H1 (cell line): ENCODE results near the gene LIF. TPM values are rescaled to one million over a fixed set of nuclear protein-coding genes. Genes with fewer than 3 reads are reported as not detected.

Experiments
- ATF2 ChIP-seq: IDR thresholded peaks from 2 replicates; pipeline ENCODE4 v1.6.1; 2012; ENCODE audit warnings: low read length, inconsistent platforms
- BACH1 ChIP-seq: IDR thresholded peaks from 2 replicates; pipeline ENCODE4 v1.6.1; 2012; ENCODE audit warnings: low read length, improper control_type of control experiment
- BRCA1 ChIP-seq: IDR thresholded peaks from 2 replicates; pipeline ENCODE4 v1.6.1; 2012; ENCODE audit warnings: low read depth, low read length, improper control_type of control experiment
- CBX5 ChIP-seq: fragments of 300-800, 300-1000 bp; sonication (generic); IDR thresholded peaks from 2 replicates; pipeline ENCODE4 v1.7.1; 2016; ENCODE audit warnings: antibody characterized with exemption, low read length, low read depth
- CBX8 ChIP-seq: fragments of 300-800, 300-1000 bp; sonication (generic); IDR thresholded peaks from 2 replicates; pipeline ENCODE4 v1.7.1; 2016; ENCODE audit warnings: low read depth, low read length, borderline replicate concordance
- CEBPB ChIP-seq: IDR thresholded peaks from 2 replicates; pipeline ENCODE4 v1.6.1; 2012; ENCODE audit warnings: low read depth, low read length
- CHD2 ChIP-seq: IDR thresholded peaks from 2 replicates; pipeline ENCODE4 v1.6.1; 2012; ENCODE audit warnings: low read length, improper control_type of control experiment
- CREB1 ChIP-seq: IDR thresholded peaks from 2 replicates; pipeline ENCODE4 v1.6.1; 2012; ENCODE audit warnings: inconsistent platforms
- CTBP2 ChIP-seq: IDR thresholded peaks from 2 replicates; pipeline ENCODE4 v1.7.0; 2011; ENCODE audit warnings: borderline replicate concordance, mild to moderate bottlenecking, moderate library complexity, mixed read lengths, low read length; ENCODE audit not compliant: insufficient read depth, insufficient read length
- GABPA ChIP-seq: IDR thresholded peaks from 2 replicates; pipeline ENCODE4 v1.6.1; 2011; ENCODE audit warnings: mild to moderate bottlenecking, low read length, moderate library complexity, borderline replicate concordance; ENCODE audit not compliant: insufficient read depth
- HDAC2 ChIP-seq, 2 experiments: fragments of 300-600 bp in 1 of 2; sonication (generic) in 1 of 2; IDR thresholded peaks; 2 replicates each; pipeline ENCODE4 v1.6.1; 2011 to 2012; ENCODE audit warnings: low read depth in 2 of 2, low read length in 2 of 2, mild to moderate bottlenecking in 2 of 2, moderate library complexity in 2 of 2, borderline replicate concordance in 1 of 2, inconsistent platforms in 1 of 2
- JUN ChIP-seq: IDR thresholded peaks from 2 replicates; pipeline ENCODE4 v1.6.1; 2011; ENCODE audit warnings: low read depth, mild to moderate bottlenecking, improper control_type of control experiment, low read length
- JUND ChIP-seq: IDR thresholded peaks from 2 replicates; pipeline ENCODE4 v1.6.1; 2011; ENCODE audit warnings: mild to moderate bottlenecking, improper control_type of control experiment, low read length
- KDM5A ChIP-seq: fragments of 200-600 bp; IDR thresholded peaks from 2 replicates; pipeline ENCODE4 v1.7.1; 2012; ENCODE audit warnings: mild to moderate bottlenecking, low read length, inconsistent platforms, mixed read lengths
- MAFK ChIP-seq: IDR thresholded peaks from 2 replicates; pipeline ENCODE4 v1.6.1; 2012; ENCODE audit warnings: low read depth, mild to moderate bottlenecking, improper control_type of control experiment, low read length
- MAX ChIP-seq: IDR thresholded peaks from 2 replicates; pipeline ENCODE4 v1.6.1; 2012; ENCODE audit warnings: inconsistent platforms
- POLR2AphosphoS5 ChIP-seq: IDR thresholded peaks from 2 replicates; pipeline ENCODE4 v1.6.1; 2011; ENCODE audit warnings: low read depth, low read length
- RFX5 ChIP-seq: IDR thresholded peaks from 2 replicates; pipeline ENCODE4 v1.6.1; 2011; ENCODE audit warnings: low read depth, low read length, improper control_type of control experiment, borderline replicate concordance
- SAP30 ChIP-seq: fragments of 300-600 bp; sonication (generic); IDR thresholded peaks from 2 replicates; pipeline ENCODE4 v1.7.1; 2012; ENCODE audit warnings: low read length, moderate library complexity, mild to moderate bottlenecking, inconsistent platforms; ENCODE audit not compliant: insufficient read depth, insufficient replicate concordance
- SUZ12 ChIP-seq: fragments of 200-600 bp; sonication (generic); IDR thresholded peaks from 2 replicates; pipeline ENCODE4 v1.6.1; 2012; ENCODE audit warnings: mild to moderate bottlenecking, inconsistent platforms, low read length, moderate library complexity, mixed read lengths
- TBP ChIP-seq: IDR thresholded peaks from 2 replicates; pipeline ENCODE4 v1.6.1; 2011; ENCODE audit warnings: low read depth, low read length, improper control_type of control experiment
- YY1 ChIP-seq: IDR thresholded peaks from 2 replicates; pipeline ENCODE4 v1.6.1; 2011; ENCODE audit warnings: low read depth, mild to moderate bottlenecking, low read length
- ZNF274 ChIP-seq: IDR thresholded peaks from 2 replicates; pipeline ENCODE4 v1.7.0; 2012; ENCODE audit warnings: low read length, borderline replicate concordance; ENCODE audit errors: extremely low read depth
- polyA plus RNA-seq, 7 experiments: library from polyadenylated mRNA; depleted of rRNA in 3 of 7; stranded (reverse) in 5 of 7; unstranded in 2 of 7; fragments of >200 nt in 5 of 7; fragments of 200-250 nt in 2 of 7; gene quantifications; 1 replicate in 5 of 7; 2 replicates in 1 of 7; 4 replicates in 1 of 7; pipeline versions ENCODE4 v1.2.1 to v1.2.3, GENCODE V29; 2011 to 2013; ENCODE audit warnings: missing spikeins in 2 of 7, mixed read lengths in 2 of 7
- total RNA-seq: library from RNA; stranded (reverse); fragmentation: NEBNext Ultra II Directional; extraction: Animal tissue kit (Norgen Biotek cat#: 25700); gene quantifications from 2 replicates; pipeline ENCODE4 v1.2.1, GENCODE V29; 2021

The LIF gene
- total and polyA plus RNA-seq, 2 of the 8 experiments (the other 6 are each of a cell fraction or from before 2014, with no cell fraction given), result 3.3 to 3.5 TPM

- TF ChIP-seq CBX5 (no peak), HDAC2 (IDR thresholded peaks at IDR 0.05; ENCODE audit: borderline replicate concordance in 1 of 2, low read depth in 2 of 2, low read length in 2 of 2) (no peak), SUZ12 (no peak), JUN (no peak), SAP30 (no peak), KDM5A (no peak), CBX8 (no peak), BACH1 (no peak), GABPA (no peak), MAX (no peak), TBP (peak; percentile 40; the same call in 1 of the 2 replicates), MAFK (no peak), CTBP2 (no peak), POLR2AphosphoS5 (peak; percentile 37; the same call in 1 of the 2 replicates), CHD2 (no peak), ZNF274 (no peak), JUND (no peak), YY1 (no peak), BRCA1 (no peak), CEBPB (no peak), CREB1 (peak; percentile 50; the same call in 1 of the 2 replicates), ATF2 (no peak), RFX5 (no peak)
Observed at GRCh38 chr22:30289141-30289979, 42.8 kb upstream of the LIF start, which contains the start of gene CASTOR1 (continued).
